Measurements from ENCODE around the gene ACY1. TPM values are rescaled to one million over a fixed set of nuclear protein-coding genes. Genes with fewer than 3 reads are reported as not detected.

The ACY1 gene
- polyA plus RNA-seq, 3 donors from 2014 or later, result 19.0 to 52.7 (median 23.8) TPM

DNA sequence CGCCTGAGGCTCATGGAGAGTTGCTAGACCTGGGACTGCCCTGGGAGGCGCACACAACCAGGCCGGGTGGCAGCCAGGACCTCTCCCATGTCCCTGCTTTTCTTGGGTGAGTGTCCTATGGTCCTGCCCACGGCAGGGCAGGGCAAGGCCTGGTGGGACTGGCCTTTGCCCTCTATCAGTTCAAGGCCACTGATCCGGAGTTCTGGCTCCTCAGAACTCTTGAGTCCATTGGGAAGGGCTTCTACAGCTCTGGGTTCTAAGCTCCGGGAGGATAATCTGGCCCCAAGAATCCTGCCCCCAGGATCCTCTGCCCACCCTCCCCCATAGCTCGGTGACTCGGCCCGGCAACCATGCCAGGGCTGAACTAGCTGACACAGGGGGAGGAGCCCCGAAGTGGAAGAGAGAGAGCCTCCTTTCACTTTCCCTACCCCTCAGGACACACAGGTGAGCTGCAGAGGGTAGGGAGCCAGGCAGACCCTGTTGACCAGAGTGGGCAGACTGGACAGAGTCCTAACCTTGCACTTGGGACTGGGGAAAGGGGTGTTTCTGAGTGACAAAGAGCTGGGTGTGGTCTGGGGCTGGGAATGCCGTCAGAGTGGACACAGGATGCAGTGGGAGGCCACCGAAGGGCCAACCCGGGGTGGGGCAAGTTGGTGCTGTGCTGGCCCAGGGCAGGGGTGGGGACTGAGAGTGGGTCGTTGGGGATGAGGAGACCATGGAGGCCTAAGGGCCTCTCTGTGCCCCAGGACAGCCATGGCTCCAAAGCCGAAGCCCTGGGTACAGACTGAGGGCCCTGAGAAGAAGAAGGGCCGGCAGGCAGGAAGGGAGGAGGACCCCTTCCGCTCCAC is 40.5 kb upstream of the ACY1 start:
- no peaks in the 10 kb centered on the region for H3K36me3 Mint-ChIP-seq
- peak overlapping the region; percentile 64 to 92 (median 87) for H3K27ac Mint-ChIP-seq
- H3K4me1 Mint-ChIP-seq, result peaks cover 26 to 31% of the 10 kb centered on the region in 2 donors
- DNase-seq, result peak; percentile 16 to 32 (median 19)
- H3K4me3 Mint-ChIP-seq, result peak overlapping the region; percentile 89 to 93 (median 90)
- H3K27me3 Mint-ChIP-seq (ENCODE audit: low read depth in 3 of 3), result peaks cover 2 to 7% (median 6%) of the 10 kb centered on the region in 3 donors
- H3K9me3 Mint-ChIP-seq, result no peaks in the 10 kb centered on the region

GRCh38 chr3:51943451-51944391 is 39.6 kb upstream of the ACY1 start:
- H3K4me3 Mint-ChIP-seq, result peak overlapping the region in 4 of 5 donors; percentile 9 to 90 (median 18)
- H3K27ac Mint-ChIP-seq, result peak overlapping the region in 3 of 6 donors; percentile 21 to 64 (median 47)
- H3K4me1 Mint-ChIP-seq, result peaks cover 26 to 31% of the 10 kb centered on the region in 2 donors
- DNase-seq, result no peak
- peaks cover 2 to 7% (median 6%) of the 10 kb centered on the region in 3 donors for H3K27me3 Mint-ChIP-seq (ENCODE audit: low read depth in 3 of 3)
- H3K36me3 Mint-ChIP-seq, result no peaks in the 10 kb centered on the region
- H3K9me3 Mint-ChIP-seq, result no peaks in the 10 kb centered on the region

DNA sequence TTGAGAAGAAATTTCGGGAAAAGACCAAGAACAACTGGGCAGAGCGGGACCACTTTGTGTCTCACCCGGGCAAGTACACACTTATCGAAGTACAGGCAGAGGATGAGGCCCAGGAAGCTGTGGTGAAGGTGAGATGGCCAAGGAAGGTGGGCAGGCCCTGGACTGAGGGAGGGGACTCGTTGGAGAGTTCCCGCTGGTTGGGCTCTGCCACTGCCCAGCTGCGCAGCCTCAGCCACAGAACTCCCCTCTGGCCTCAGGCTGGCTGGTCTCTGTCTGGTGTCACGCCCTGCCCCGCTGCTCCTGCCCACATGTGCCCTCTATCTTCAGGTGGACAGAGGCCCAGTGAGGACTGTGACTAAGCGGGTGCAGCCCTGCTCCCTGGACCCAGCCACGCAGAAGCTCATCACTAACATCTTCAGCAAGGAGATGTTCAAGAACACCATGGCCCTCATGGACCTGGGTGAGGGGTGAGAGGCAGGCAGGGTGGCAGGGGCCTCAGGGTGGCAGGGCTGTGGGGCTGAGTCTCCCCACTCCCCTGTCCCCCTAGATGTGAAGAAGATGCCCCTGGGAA is 38.8 kb upstream of the ACY1 start:
- Mint-ChIP-seq H3K9me3 (no peaks in the 10 kb centered on the region), H3K36me3 (no peaks in the 10 kb centered on the region), H3K4me1 (peaks cover 21 to 28% of the 10 kb centered on the region in 2 donors), H3K27me3 (ENCODE audit: low read depth in 3 of 3) (peaks cover 2 to 7% (median 6%) of the 10 kb centered on the region in 3 donors), H3K27ac (peak overlapping the region in 2 of 6 donors; percentile 21 to 71), H3K4me3 (peak overlapping the region in 2 of 5 donors; percentile 2 to 12)
- DNase-seq, result no peak

- Mint-ChIP-seq H3K4me1 (peaks cover 20 to 24% of the 10 kb centered on the region in 2 donors), H3K36me3 (no peaks in the 10 kb centered on the region), H3K27me3 (ENCODE audit: low read depth in 3 of 3) (peaks cover 2 to 7% (median 6%) of the 10 kb centered on the region in 3 donors), H3K9me3 (no peaks in the 10 kb centered on the region), H3K27ac (no peak overlapping the region), H3K4me3 (no peak overlapping the region)
- no peak for DNase-seq
These were observed 38.1 kb upstream of the ACY1 start for GRCh38 chr3:51945031-51945840.

- Mint-ChIP-seq H3K9me3 (no peaks in the 10 kb centered on the region), H3K27ac (no peak overlapping the region), H3K27me3 (ENCODE audit: low read depth in 3 of 3) (peaks cover 2 to 7% (median 6%) of the 10 kb centered on the region in 3 donors), H3K4me3 (no peak overlapping the region), H3K4me1 (peaks cover 11 to 15% of the 10 kb centered on the region in 2 donors), H3K36me3 (no peaks in the 10 kb centered on the region)
- no peak for DNase-seq
These were observed 37.2 kb upstream of the ACY1 start for GRCh38 chr3:51945926-51946705.

DNA sequence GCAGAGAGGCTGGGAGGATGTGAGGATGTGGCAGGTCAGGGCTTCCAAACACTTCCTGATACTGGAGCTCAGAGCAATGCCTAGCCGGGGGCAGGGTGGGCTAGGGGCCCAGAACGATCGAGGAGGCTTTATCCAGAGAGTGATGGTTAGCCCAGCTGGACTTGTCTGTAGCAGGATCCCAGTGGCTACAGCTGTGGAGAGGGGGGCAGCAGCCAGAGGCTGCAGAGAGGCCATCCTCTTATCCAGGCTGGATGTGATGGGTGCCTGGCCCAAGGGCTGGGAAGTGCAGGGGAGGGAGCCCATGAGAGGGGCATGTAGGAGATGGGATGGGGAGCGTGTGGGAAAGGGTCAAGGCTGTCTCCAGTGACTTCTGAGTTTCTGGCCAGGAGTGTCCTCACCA is 36.5 kb upstream of the ACY1 start:
- H3K27me3 Mint-ChIP-seq (ENCODE audit: low read depth in 3 of 3), result peaks cover 2 to 6% (median 4%) of the 10 kb centered on the region in 3 donors
- H3K4me1 Mint-ChIP-seq, result peaks cover 7 to 11% of the 10 kb centered on the region in 2 donors
- no peak for DNase-seq
- H3K9me3 Mint-ChIP-seq, result no peaks in the 10 kb centered on the region
- no peaks in the 10 kb centered on the region for H3K36me3 Mint-ChIP-seq
- H3K27ac Mint-ChIP-seq, result no peak overlapping the region
- H3K4me3 Mint-ChIP-seq, result no peak overlapping the region

DNA sequence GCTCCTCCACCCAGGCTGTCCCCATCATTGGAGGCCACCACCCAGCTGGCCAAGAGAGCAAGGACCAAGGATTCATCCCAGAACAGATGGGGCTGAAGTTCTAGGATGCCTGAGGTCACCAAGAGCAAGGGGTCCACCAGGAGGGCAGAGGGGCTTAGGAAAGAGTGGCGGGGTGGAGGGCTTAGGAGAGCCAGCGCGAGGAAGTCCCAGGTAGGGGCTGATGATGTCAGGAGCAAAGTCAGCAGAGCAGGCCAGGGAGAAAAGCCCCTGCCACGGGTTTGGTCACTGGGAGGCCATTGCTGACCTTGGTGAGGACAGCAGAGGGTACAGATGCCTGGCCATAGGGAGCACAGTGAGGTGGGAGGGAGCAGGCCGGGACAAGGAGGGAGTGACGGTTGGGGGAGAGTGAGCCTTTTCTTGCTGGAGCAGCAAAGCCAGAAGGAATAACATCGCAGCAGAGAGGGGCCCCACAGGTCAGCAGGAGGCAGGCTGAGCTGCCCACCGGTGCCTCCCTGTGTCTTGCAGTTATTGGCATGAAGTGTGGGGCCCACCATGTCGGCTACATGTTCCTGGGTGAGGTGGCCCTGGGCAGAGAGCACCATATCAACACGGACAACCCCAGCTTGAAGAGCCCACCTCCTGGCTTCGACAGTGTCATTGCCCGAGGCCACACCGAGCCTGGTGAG is 36.0 kb upstream of the ACY1 start:
- Mint-ChIP-seq H3K27ac (peak overlapping the region in 1 of 6 donors; percentile 20), H3K9me3 (no peaks in the 10 kb centered on the region), H3K27me3 (ENCODE audit: low read depth in 3 of 3) (peaks cover 2 to 4% (median 3%) of the 10 kb centered on the region in 3 donors), H3K4me1 (peaks cover under 1 to 8% of the 10 kb centered on the region in 2 donors), H3K4me3 (no peak overlapping the region), H3K36me3 (no peaks in the 10 kb centered on the region)
- no peak for DNase-seq

DNA sequence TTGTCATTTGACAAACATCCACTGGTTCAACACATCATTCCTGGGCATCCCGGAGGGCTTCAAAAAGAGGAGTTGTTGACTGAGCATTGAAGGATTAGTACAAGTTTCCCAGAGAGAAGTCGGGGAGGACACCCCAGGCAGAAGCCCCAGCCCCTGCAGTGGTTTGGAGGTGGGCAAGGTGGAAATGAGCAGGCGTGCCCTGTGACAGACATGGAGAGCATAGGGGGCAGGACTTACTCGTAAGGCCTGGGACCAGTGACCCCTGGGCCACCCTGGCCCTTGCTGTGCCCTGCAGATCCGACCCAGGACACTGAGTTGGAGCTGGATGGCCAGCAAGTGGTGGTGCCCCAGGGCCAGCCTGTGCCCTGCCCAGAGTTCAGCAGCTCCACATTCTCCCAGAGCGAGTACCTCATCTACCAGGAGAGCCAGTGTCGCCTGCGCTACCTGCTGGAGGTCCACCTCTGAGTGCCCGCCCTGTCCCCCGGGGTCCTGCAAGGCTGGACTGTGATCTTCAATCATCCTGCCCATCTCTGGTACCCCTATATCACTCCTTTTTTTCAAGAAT is 35.2 kb upstream of the ACY1 start:
- no peak overlapping the region for H3K4me3 Mint-ChIP-seq
- no peaks in the 10 kb centered on the region for H3K36me3 Mint-ChIP-seq
- peak overlapping the region in 1 of 6 donors; percentile 20 for H3K27ac Mint-ChIP-seq
- peaks cover 2 to 6% (median 2%) of the 10 kb centered on the region in 3 donors for H3K27me3 Mint-ChIP-seq (ENCODE audit: low read depth in 3 of 3)
- H3K4me1 Mint-ChIP-seq, result peaks cover 0 to under 1% of the 10 kb centered on the region in 2 donors
- DNase-seq, result no peak
- H3K9me3 Mint-ChIP-seq, result no peaks in the 10 kb centered on the region

DNA sequence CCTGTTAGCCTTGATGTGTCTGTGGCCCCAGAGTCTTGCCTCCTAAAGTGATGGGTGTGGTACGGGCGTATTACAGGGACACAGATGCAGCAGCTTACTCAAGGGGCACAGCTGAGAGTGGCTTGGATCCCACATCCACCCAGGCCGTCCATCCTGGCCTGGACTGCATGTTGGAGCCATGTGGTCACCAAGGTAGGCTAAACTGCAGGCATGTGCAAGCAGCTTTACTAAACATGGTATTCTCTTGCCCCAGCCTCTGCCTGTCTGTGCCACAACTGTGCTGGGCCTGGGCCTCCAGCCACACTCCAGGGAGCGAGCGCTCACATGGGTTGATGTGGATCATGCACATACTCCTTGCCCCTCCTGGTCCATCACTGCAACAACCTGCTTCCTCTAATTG is 34.2 kb upstream of the ACY1 start:
- peaks cover 0 to 7% (median 0%) of the 10 kb centered on the region in 3 donors for H3K36me3 Mint-ChIP-seq
- H3K9me3 Mint-ChIP-seq, result no peaks in the 10 kb centered on the region
- H3K27me3 Mint-ChIP-seq (ENCODE audit: low read depth in 3 of 3), result peaks cover 4 to 9% (median 6%) of the 10 kb centered on the region in 3 donors
- no peak for DNase-seq
- H3K27ac Mint-ChIP-seq, result no peak overlapping the region
- no peak overlapping the region for H3K4me3 Mint-ChIP-seq
- H3K4me1 Mint-ChIP-seq, result no peaks in the 10 kb centered on the region

DNA sequence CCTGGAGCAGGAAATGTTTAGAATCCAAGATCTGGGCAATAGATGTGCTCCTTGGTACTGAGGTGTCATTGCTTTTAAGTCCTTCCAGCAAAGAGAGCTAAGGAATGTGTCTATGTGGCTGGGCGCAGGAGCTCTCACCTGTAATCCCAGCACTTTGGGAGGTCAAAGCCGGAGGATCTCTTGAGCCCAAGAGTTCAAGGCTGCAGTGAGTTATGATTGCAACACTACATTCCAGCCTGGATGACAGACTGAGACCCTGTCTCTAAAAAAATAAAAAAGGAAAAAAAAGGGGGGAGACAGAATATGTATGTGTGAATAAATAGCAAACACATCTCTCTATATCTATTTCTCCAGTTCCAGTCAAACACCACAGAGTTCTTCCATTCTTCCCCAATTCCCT is 32.4 kb upstream of the ACY1 start:
- H3K27me3 Mint-ChIP-seq (ENCODE audit: low read depth in 3 of 3), result peaks cover 8 to 15% (median 11%) of the 10 kb centered on the region in 3 donors
- H3K4me3 Mint-ChIP-seq, result no peak overlapping the region
- no peak overlapping the region for H3K27ac Mint-ChIP-seq
- H3K4me1 Mint-ChIP-seq, result no peaks in the 10 kb centered on the region
- peaks cover 0 to 7% (median 0%) of the 10 kb centered on the region in 3 donors for H3K36me3 Mint-ChIP-seq
- DNase-seq, result no peak
- H3K9me3 Mint-ChIP-seq, result no peaks in the 10 kb centered on the region

DNA sequence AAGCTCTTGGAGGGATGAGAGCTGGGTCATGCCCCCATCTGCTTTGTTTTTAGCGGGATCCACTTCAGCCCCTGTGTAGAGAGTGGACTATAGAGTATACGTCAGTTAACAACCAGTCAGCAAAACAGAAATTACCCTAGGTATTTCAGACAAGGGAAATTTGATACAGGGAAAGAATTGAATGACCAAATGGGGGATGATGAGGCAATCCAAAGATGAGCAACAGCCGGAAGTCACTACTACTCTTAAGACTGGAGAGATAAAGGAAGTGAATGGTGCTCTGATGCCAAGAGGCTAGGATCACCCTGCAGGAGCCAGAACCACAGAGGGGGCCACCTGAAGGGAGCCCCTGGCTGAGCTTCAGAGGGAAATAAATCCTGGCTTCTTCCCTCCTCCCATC is 29.9 kb upstream of the ACY1 start:
- Mint-ChIP-seq H3K4me1 (peaks cover 0 to 9% of the 10 kb centered on the region in 2 donors), H3K36me3 (peaks cover 0 to 7% (median 3%) of the 10 kb centered on the region in 3 donors), H3K9me3 (no peaks in the 10 kb centered on the region), H3K27me3 (ENCODE audit: low read depth in 3 of 3) (peaks cover 11 to 18% (median 13%) of the 10 kb centered on the region in 3 donors), H3K4me3 (no peak overlapping the region), H3K27ac (no peak overlapping the region)
- DNase-seq, result no peak
